GM19324 (cell line): ENCODE measurements around the gene ATP8B1.
A peak's percentile ranks its signal among the peaks of the same experiment; 100 is the strongest.

Experiments used
- ATAC-seq: cut with Tn5 transposase; IDR thresholded peaks from one replicate; pipeline ENCODE4 v1.9.1; 2021; ENCODE audit warnings: mild to moderate bottlenecking, moderate library complexity; ENCODE audit not compliant: unreplicated experiment, low FRiP score

The ATP8B1 gene

DNA sequence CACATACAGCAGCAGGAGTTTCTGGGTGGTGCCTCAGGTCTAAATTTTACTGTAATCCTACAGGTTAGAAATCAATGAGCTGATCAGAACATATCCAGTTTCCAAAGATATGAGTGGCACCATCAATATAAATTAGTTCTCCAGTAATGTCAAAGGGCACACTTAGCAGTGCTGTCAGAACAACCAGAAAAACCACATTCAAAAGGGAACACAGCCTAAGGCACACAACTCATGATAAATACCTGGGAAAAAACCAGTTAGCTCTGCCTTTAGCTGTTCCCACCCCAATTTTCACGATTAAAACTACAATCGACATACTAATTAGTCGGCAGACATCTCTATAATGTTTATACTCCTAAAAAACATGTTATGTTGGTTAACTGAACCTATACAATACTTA, 31.5 kb downstream of the ATP8B1 start:
- no peak for ATAC-seq

- ATAC-seq, result no peak
These were observed 31.9 kb downstream of the ATP8B1 start for GRCh38 chr18:57771193-57771592.

DNA sequence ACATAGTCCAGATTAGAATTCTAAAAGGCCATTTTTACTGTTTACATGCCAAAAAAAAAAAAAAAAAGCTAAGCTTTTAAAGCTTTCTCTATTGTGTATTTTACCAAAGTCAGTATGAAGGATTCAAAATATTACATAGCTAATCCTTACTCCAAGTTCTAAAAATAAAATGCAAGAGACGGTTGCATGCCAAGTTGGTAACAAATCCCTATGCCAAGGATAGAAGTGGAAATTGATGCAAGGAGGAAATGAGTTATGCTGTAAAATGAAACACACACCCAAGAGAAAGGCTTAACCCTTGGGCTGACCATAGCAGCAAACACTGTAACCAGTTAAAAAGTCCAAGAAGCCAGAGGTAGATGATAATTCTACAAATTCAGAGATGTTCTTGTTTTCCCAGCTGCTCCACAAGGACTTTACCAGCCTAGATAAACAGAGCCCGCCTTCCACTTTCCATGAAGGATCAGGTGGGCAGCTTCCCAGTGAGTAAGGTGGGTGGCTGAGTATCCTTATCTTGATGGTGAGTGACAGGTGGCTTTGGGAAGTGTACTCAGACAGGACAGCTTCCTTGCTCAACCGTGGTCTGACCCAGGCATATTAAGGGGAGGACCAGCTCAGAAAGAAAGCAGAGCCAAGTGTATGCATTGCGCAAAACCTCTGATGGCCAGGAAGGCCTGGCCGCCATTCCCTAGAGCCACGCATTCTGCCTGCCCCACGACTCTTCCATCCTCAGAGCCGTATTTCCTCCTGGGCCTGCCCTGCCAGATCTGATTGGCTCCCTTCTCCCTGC, 34.4 kb downstream of the ATP8B1 start:
- ATAC-seq, result no peak

DNA sequence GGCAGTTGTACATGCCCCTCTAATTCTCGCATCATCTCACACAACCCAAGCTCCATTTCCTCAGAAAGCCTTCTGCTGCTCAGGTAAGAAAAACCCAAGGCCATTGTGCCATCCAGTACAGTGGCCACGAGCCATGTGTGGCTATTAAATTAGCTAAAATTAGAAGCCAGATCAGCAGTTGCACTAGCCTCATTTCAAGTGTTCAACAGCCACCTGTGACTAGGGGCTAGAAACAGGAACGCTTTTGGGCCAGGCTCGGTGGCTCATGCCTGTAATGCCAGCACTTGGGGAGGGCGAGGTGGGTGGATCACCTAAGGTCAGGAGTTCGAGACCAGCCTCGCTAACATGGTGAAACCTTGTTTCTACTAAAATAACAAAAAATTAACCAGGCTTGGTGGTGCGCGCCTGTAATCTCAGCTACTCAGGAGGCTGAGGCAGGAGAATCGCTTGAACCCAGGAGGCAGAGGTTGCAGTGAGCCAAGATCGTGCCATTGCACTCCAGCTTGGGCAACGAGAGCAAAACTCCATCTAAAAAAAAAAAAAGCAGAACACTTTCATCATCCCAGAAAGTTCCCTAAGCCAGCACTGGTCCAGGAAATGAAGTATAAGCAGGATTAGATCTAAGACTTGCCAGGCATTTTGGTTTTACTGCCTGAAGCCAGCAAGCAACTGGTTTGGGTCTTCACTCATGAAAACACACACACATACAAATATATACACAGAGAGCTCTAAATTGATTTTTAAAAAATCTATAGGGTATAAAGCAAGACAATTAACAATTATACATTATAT, 35.7 kb downstream of the ATP8B1 start:
- no peak for ATAC-seq

DNA sequence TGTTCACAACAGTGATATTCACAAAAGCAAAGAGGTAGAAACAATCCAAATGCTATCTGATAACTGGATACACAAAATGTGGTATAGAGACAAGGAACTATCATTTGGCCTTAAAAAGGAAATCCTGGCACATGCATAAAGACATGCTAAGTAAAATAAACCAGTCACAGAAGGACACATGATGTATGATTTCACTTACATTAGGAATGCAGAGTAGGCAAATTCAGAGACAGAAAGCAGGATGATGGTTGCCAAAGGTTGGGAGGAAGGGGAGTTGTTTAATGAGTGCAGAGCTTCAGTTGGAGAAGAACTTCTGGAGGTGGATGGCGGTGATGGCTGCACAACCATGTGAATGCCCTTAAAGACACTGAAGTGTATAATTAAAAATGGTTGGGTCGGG, 38.1 kb downstream of the ATP8B1 start:
- no peak for ATAC-seq

DNA sequence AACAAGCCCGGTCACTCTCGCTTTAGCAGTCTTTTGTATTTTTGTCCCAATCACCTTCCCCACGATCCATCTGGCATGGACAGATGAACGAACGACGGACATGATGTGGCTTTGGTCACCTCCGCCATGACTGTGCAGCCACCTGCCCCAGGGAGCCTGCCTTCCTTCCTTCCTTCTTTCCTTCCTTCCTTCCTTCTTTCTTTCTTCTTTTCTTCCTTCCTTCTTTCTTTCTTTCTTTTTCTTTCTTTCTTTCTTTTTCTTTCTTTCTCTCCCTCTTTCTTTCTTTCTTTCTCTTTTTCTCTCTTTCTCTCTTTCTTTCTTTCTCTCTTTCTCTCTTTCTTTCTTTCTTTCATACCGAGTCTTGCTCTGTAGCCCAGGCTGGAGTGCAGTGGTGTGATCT, 39.0 kb downstream of the ATP8B1 start:
- ATAC-seq, result no peak

DNA sequence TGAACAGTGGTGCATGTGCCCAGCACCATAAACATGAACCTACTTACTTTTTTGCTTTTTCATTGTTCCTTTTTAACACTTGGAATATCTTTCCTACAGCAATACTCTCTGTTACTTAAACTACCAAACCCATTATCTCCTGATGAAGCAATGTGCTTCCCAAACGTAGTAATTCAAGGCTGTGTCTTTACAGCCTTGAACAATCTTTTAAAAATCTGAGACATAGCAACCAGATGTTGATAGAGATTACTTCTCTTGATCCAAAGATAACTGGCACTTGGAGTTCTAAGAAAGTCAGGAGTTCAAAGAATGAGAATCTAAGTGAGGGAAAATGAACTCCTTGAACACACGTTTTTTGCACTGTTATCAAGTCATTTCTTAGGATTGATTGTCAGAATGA, 40.4 kb downstream of the ATP8B1 start:
- ATAC-seq, result no peak

DNA sequence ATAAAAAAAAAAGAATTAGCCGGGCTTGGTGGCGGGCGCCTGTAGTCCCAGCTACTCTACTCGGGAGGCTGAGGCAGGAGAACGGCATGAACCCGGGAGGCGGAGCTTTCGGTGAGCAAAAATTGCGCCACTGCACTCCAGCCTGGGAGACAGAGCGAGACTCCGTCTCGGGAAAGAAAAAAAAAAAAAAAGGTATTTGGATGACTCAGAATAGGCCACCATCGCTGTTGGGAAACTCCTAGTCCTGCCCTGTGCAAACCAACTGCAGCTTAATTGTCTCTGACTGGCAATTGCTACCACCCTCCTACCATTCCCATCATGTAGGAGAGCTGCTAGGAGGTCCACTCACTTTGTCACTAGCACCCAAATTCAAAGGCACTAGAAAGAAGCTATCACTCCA, 43.5 kb downstream of the ATP8B1 start:
- no peak for ATAC-seq

- no peak for ATAC-seq
These were observed 47.5 kb downstream of the ATP8B1 start for GRCh38 chr18:57755473-57756067.

- ATAC-seq, result peak; percentile 70
These were observed 48.4 kb downstream of the ATP8B1 start for GRCh38 chr18:57754577-57755338.

DNA sequence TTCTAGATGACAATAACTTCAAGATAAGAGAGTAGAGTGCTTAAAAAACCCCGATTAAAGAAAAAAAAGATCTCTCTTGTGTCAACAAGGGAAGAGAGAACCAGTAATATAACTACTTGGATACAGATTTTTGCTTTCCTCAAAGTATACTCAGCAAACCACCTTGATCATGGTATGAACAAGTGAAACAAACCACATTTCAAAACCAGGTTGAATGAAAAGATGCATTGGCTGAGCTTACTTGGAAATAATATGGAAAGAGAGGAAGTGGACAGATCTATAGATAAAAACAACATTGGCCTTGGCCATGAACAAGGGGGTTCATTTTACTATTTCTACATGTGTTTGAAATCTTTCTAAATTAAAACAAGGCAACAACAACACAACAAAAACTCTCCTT, 50.1 kb downstream of the ATP8B1 start:
- no peak for ATAC-seq

DNA sequence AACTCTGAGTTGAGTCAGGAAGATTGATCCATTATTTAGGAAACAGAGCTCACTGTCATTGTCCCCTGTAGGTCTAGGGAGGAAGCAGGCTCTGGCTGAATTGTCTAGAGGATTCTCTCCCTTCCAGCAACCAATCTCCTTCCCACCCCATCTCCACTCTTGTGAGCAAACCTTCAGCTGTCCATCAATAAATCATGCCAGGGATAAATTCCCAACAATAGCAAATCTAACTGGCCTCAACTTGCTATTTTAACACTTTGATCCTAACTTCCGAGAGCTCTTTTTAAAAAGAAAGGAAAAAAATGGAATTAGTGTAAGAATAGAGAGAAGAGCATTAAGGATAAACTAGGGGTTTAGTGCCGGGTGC, 53.5 kb downstream of the ATP8B1 start:
- ATAC-seq, result no peak

GRCh38 chr18:57748770-57749603, 54.1 kb downstream of the ATP8B1 start:
- peak; percentile 89 for ATAC-seq

DNA sequence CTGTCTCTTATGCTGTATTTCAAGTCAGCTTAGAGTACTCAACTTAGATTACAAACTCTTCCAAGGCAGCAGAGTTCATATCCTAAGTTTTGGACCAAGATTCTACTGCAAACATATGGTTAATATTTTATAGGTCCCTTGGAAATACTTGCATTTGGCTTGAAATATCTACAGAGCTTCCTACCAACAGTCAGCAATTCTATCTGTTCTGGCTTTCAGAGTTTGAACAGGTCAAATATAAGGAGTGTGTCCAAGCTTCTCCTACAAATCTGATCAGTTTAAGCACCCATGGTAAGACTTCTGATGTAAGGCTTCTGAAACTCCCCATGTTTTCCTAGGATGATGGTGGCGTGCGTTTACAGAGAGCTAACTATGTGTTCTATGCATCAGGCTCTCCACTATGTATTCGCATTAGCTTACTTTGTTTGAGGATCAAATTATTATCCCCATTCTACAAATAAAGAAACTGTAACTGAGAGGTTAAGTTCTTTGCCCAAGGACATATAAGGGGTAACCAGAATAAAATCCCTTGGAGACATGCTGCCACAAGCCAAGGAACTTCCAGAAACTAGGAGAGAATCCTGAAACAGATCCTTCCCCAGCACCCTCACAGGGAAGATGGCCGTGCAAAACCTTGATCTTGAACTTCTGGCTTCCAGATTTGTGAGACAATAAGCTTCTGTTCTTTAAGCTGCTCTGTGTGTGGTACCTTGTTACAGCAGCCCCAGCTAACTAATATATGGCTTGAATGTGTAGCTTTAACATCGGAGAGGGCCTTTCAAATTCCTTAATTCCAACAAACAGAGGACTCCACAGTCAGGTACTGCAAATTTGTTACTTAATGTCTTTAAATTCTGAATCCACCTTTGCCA, 55.1 kb downstream of the ATP8B1 start:
- ATAC-seq, result no peak

- no peak for ATAC-seq
These were observed 58.9 kb downstream of the ATP8B1 start for GRCh38 chr18:57744211-57744694.

- no peak for ATAC-seq
These were observed 60.1 kb downstream of the ATP8B1 start for GRCh38 chr18:57743008-57743407.

DNA sequence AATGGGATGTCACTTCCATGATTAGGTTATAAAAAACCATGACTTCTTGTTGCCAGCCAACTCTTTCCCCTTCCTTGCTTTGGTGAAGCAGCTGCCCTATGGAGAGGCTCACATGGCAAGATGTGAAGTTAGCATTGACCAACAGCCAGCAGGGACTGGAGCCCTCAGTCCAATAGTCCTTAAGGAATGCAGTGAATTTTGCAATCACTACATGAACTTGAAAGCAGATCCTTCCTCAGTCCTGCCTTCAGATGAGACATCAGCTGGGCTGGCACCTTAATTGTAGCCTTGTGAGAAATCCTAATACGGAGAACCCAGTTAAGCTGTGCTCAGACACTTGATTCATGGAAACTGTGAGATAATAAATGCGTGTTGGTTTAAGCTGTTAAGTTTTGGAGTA, 61.8 kb downstream of the ATP8B1 start:
- ATAC-seq, result no peak

- no peak for ATAC-seq
These were observed 65.0 kb downstream of the ATP8B1 start for GRCh38 chr18:57738078-57738477.
